Adrenal gland (tissue), 12 donors: ENCODE measurements around the gene CUEDC1. TPM values are rescaled to one million over a fixed set of nuclear protein-coding genes. Genes with fewer than 3 reads are reported as not detected.
"Not testable (repeated sequence)": the region's sequence is repeated elsewhere in the genome, so short reads cannot be mapped to it uniquely, and the experiment has no call there.

Experiments used
- DNase-seq, 7 donors: peaks; one replicate each; pipeline ENCODE4 v3.0.0-alpha.2; 2019 to 2020
- H3K27ac ChIP-seq, 5 donors: fragments of 200-600 bp; sonication (generic) in 4 of 5; 1 replicate in 3 of 5; 2 replicates in 2 of 5; pipeline versions ENCODE4 v1.5.1 to v1.8.0; 2016 to 2020; ENCODE audit warnings: mild to moderate bottlenecking in 1 of 5
- H3K27me3 ChIP-seq: fragments of 200-600 bp; 2 replicates; pipeline ENCODE4 v1.8.0; 2021
- H3K36me3 ChIP-seq, 2 donors: fragments of 200-600 bp; replicated peaks in 1 of 2; 1 replicate in 1 of 2; 2 replicates in 1 of 2; pipeline versions ENCODE4 v1.5.1 to v1.8.0; 2018 to 2022
- H3K4me1 ChIP-seq, 2 donors: fragments of 200-600 bp; replicated peaks in 1 of 2; 1 replicate in 1 of 2; 2 replicates in 1 of 2; pipeline versions ENCODE4 v1.5.1 to v1.8.0; 2018 to 2021
- H3K4me3 ChIP-seq, 4 donors: fragments of 200-600 bp; sonication (generic) in 3 of 4; one replicate each; pipeline ENCODE4 v1.5.1; 2016 to 2018
- H3K9me3 ChIP-seq, 3 donors: fragments of 200-600 bp; sonication (generic) in 1 of 3; replicated peaks in 1 of 3; 1 replicate in 2 of 3; 2 replicates in 1 of 3; pipeline versions ENCODE4 v1.5.1 to v1.8.0; 2016 to 2021
- CTCF ChIP-seq, 6 experiments: fragments of 450-650 bp in 4 of 6; fragments of 200-600 bp in 2 of 6; sonication (generic) in 1 of 6; IDR thresholded peaks; 1 replicate in 5 of 6; 2 replicates in 1 of 6; pipeline versions ENCODE4 v1.5.1 to v1.8.0; 2016 to 2021; ENCODE audit warnings: antibody characterized with exemption in 6 of 6, mild to moderate bottlenecking in 2 of 6, moderate library complexity in 1 of 6
- POLR2A ChIP-seq, 2 donors: fragments of 450-650 bp; IDR thresholded peaks; one replicate each; pipeline ENCODE4 v1.6.1; 2017; ENCODE audit warnings: antibody characterized with exemption in 2 of 2, mild to moderate bottlenecking in 2 of 2, moderate library complexity in 1 of 2
- WGBS, 4 donors: extraction: QIAGEN DNeasy Blood & Tissue Kit in 2 of 4; methylation state at CpG; one replicate each; pipeline versions ENCODE4 v1.1.5 to v1.1.7; 2013 to 2017; 5-methylcytosine and 5-hydroxymethylcytosine counted together
- intact Hi-C, 2 donors: fragments of 100-400 bp; cut with DNase I; formaldehyde crosslinking; loops; one replicate each; pipeline versions ENCODE4 v1.14.1 to v1.15.0; 2022 to 2023
- polyA plus RNA-seq, 3 donors: library from polyadenylated mRNA; stranded (reverse); fragments of 200-250 nt in 2 of 3; fragments of 350-450 nt in 1 of 3; fragmentation: Illumina TruSeq in 1 of 3; extraction: RNeasy Lipid Tissue Mini Kit (QIAGEN cat#74804) in 1 of 3; gene quantifications; one replicate each; pipeline ENCODE4 v1.2.3, GENCODE V29; 2013 to 2014
- total RNA-seq, 9 donors: library from RNA; depleted of rRNA in 4 of 9; stranded (reverse); fragments of >200 nt in 4 of 9; fragments of 120-200 nt in 1 of 9; fragmentation: NEBNext Ultra II Directional in 1 of 9; extraction: Animal tissue kit (Norgen Biotek cat#: 25700) in 1 of 9; gene quantifications; one replicate each; pipeline versions ENCODE4 v1.1.0 to v1.2.4, GENCODE V29; 2013 to 2023
- donor health status: healthy with polysubstance abuse.
- donor health status: Bipolar disorder and iron deficiency.
- donor health status: DM: yes; HTN: yes; CAD: no.
- donor health status: DM: no; HTN: no; CAD: no.
- donor health status: DM: no; HTN: no; CAD: no.
- donor health status: DM: yes; HTN: yes; CAD: no.

Gene CUEDC1
- total and polyA plus RNA-seq, 12 donors, result 9.4 to 47.3 (median 39.0) TPM

- Histone ChIP-seq H3K27ac (no peak overlapping the region), H3K27me3 (no peaks in the 10 kb centered on the region), H3K9me3 (no peaks in the 10 kb centered on the region), H3K4me1 (peaks cover 10 to 46% of the 10 kb centered on the region in 2 donors), H3K36me3 (peaks cover 0 to 70% of the 10 kb centered on the region in 2 donors), H3K4me3 (no peak overlapping the region)
- WGBS, 4 donors, result 46 to 81% (median 73%) methylated on average over 1 of the region's 1 CpG
- no peak for TF ChIP-seq CTCF (IDR thresholded peaks at IDR 0.05)
- no peak for TF ChIP-seq POLR2A (IDR thresholded peaks at IDR 0.05)
- no peak for DNase-seq
- intact Hi-C loops, result no loop called here
These were observed 23.9 kb upstream of the CUEDC1 start for GRCh38 chr17:57979076-57979475.

GRCh38 chr17:57976594-57976993 lies 21.4 kb upstream of the CUEDC1 start:
- no peak for DNase-seq
- H3K27ac ChIP-seq, result peak overlapping the region in 2 of 5 donors; percentile 33 to 72
- WGBS, 4 donors, result 81 to 88% (median 84%) methylated on average over 3 of the region's 3 CpGs
- no peak overlapping the region for H3K4me3 ChIP-seq
- H3K9me3 ChIP-seq, result no peaks in the 10 kb centered on the region
- H3K4me1 ChIP-seq, result peaks cover 6 to 29% of the 10 kb centered on the region in 2 donors
- no peaks in the 10 kb centered on the region for H3K27me3 ChIP-seq
- intact Hi-C loops, result no loop called here
- no peak for TF ChIP-seq CTCF (IDR thresholded peaks at IDR 0.05)
- no peak for TF ChIP-seq POLR2A (IDR thresholded peaks at IDR 0.05)
- H3K36me3 ChIP-seq, result peaks cover 0 to 85% of the 10 kb centered on the region in 2 donors

- WGBS, 4 donors, result 30 to 40% (median 36%) methylated on average over 1 of the region's 1 CpG
- intact Hi-C loops, result no loop called here
- no peaks in the 10 kb centered on the region for H3K27me3 ChIP-seq
- TF ChIP-seq POLR2A (IDR thresholded peaks at IDR 0.05) (no peak), CTCF (IDR thresholded peaks at IDR 0.05) (no peak)
- no peaks in the 10 kb centered on the region for H3K9me3 ChIP-seq
- no peak overlapping the region for H3K4me3 ChIP-seq
- H3K27ac ChIP-seq, result peak overlapping the region in 3 of 5 donors; percentile 33 to 72 (median 65)
- H3K36me3 ChIP-seq, result peaks cover 0 to 71% of the 10 kb centered on the region in 2 donors
- peak in 1 of 7 donors; percentile 24 for DNase-seq
- H3K4me1 ChIP-seq, result peaks cover 6 to 22% of the 10 kb centered on the region in 2 donors
These were observed 19.8 kb upstream of the CUEDC1 start for GRCh38 chr17:57975044-57975443.

GRCh38 chr17:57974053-57974824 lies 19.0 kb upstream of the CUEDC1 start:
- H3K27me3 ChIP-seq, H3K9me3 ChIP-seq, H3K4me3 ChIP-seq, DNase-seq, intact Hi-C loops: not testable (repeated sequence)
- Histone ChIP-seq H3K36me3 (peaks cover 0 to 63% of the 10 kb centered on the region in 2 donors), H3K4me1 (peaks cover 6 to 22% of the 10 kb centered on the region in 2 donors), H3K27ac (peak overlapping the region in 3 of 5 donors; percentile 33 to 72 (median 54))
- 86 to 93% (median 88%) methylated on average over 4 of the region's 4 CpGs for WGBS, 4 donors
